ENCODE data around the gene ZNF789.

DNA sequence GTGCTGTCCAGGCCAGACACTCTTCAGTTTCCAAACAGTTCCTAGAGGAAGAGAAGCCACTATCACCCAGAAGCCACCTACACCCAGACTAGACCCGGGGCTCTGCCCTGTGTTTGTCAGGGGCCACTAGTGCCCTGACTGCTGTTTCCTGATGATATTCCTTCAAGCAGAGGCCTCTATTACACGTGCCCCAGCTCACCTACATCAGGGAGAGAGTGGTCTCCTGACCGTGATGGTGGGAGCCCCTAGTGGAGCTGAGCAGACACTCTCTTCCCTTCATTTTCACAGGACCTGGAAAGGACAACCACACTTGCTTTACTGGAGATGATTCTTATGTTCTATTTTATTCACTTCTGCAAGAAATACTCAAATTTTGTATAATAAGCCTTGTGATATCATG, 18.2 kb downstream of the ZNF789 start:
- TF ChIP-seq CTCF (IDR thresholded peaks at IDR 0.05; ENCODE audit: low read length): no peak
- TF ChIP-seq EZH2 (IDR thresholded peaks at IDR 0.05; ENCODE audit: borderline replicate concordance, low read length): no peak

Measured in OCI-LY1 (cell line).